ENCODE results near the gene PRSS33.

The PRSS33 gene

DNA sequence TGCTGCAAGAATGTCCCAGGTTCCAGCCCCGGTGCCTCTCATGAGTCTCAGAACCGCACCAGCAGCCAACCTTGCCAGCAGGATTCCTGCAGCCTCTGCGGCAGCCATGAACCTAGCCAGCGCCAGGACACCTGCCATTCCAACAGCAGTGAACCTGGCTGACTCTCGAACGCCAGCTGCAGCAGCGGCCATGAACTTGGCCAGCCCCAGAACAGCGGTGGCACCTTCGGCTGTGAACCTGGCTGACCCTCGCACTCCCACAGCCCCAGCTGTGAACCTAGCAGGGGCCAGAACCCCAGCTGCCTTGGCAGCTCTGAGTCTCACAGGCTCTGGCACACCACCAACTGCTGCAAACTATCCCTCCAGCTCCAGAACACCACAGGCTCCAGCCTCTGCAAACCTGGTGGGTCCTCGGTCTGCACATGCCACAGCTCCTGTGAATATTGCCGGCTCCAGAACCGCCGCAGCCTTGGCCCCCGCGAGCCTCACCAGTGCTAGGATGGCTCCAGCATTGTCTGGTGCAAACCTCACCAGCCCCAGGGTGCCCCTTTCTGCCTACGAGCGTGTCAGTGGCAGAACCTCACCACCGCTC is 20.1 kb downstream of the PRSS33 start:
- DNase-seq (ENCODE audit: low read depth): no peak
- TF ChIP-seq CTCF (IDR thresholded peaks at IDR 0.05; ENCODE audit: low read depth, low read length, missing control alignments): no peak
- H3K4me3 ChIP-seq (ENCODE audit: low read depth, low read length): no peak overlapping the region

GRCh38 chr16:2766430-2767139 is 20.8 kb downstream of the PRSS33 start:
- H3K4me3 ChIP-seq (ENCODE audit: low read depth, low read length): no peak overlapping the region
- TF ChIP-seq CTCF (IDR thresholded peaks at IDR 0.05; ENCODE audit: low read depth, low read length, missing control alignments): no peak
- no peak for DNase-seq (ENCODE audit: low read depth)

DNA sequence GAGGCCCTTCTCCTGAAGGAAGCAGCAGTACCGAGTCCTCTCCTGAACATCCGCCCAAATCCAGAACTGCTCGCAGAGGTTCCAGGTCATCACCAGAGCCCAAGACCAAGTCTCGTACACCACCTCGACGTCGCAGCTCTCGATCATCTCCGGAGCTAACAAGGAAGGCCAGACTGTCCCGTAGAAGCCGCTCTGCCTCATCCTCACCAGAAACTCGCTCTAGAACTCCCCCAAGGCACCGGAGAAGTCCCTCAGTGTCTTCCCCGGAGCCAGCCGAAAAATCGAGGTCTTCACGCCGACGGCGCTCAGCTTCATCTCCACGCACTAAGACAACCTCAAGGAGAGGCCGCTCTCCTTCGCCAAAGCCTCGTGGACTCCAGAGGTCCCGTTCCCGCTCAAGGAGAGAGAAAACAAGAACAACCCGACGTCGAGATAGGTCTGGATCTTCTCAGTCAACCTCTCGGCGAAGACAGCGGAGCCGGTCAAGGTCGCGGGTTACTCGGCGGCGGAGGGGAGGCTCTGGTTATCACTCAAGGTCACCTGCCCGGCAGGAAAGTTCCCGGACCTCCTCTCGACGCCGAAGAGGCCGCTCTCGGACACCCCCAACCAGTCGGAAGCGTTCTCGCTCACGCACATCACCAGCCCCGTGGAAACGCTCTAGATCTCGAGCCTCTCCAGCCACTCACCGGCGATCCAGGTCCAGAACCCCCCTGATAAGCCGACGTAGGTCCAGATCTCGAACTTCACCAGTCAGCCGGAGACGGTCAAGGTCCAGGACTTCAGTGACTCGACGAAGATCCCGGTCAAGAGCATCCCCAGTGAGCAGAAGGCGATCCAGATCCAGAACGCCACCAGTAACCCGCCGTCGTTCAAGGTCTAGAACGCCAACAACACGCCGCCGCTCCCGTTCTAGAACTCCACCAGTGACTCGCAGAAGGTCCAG is 21.6 kb downstream of the PRSS33 start:
- H3K4me3 ChIP-seq (ENCODE audit: low read depth, low read length): no peak overlapping the region
- DNase-seq (ENCODE audit: low read depth): no peak
- TF ChIP-seq CTCF (IDR thresholded peaks at IDR 0.05; ENCODE audit: low read depth, low read length, missing control alignments): no peak

DNA sequence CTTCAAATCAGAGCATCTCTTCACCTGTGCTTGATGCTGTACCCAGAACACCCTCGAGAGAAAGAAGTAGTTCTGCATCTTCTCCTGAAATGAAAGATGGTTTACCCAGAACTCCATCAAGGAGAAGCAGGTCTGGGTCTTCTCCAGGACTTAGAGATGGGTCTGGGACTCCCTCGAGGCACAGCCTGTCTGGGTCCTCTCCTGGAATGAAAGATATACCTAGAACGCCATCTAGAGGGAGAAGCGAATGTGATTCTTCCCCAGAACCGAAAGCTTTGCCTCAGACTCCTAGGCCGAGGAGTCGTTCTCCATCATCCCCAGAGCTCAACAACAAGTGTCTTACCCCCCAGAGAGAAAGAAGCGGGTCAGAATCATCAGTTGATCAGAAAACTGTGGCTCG is 22.6 kb downstream of the PRSS33 start:
- no peak overlapping the region for H3K4me3 ChIP-seq (ENCODE audit: low read depth, low read length)
- no peak for DNase-seq (ENCODE audit: low read depth)
- TF ChIP-seq CTCF (IDR thresholded peaks at IDR 0.05; ENCODE audit: low read depth, low read length, missing control alignments): no peak

GRCh38 chr16:2763173-2763572 is 24.2 kb downstream of the PRSS33 start:
- H3K4me3 ChIP-seq (ENCODE audit: low read depth, low read length): no peak overlapping the region
- TF ChIP-seq CTCF (IDR thresholded peaks at IDR 0.05; ENCODE audit: low read depth, low read length, missing control alignments): no peak
- DNase-seq (ENCODE audit: low read depth): no peak

- DNase-seq (ENCODE audit: low read depth): no peak
- TF ChIP-seq CTCF (IDR thresholded peaks at IDR 0.05; ENCODE audit: low read depth, low read length, missing control alignments): no peak
- no peak overlapping the region for H3K4me3 ChIP-seq (ENCODE audit: low read depth, low read length)
These were observed 24.6 kb downstream of the PRSS33 start for GRCh38 chr16:2762711-2763110.
